ENCODE measurements around the gene KCNK3. TPM values are rescaled to one million over a fixed set of nuclear protein-coding genes. Genes with fewer than 3 reads are reported as not detected.
A peak's percentile ranks its signal among the peaks of the same experiment; 100 is the strongest.

The KCNK3 gene
- total RNA-seq, 4 donors from 2014 or later, result 2.0 to 13.9 (median 9.8) TPM

GRCh38 chr2:26780203-26780760 is 87.8 kb downstream of the KCNK3 start:
- ATAC-seq, result no peak
- no peak overlapping the region for H3K4me3 ChIP-seq
- peaks cover 0 to 6% (median 0%) of the 10 kb centered on the region in 3 donors for H3K4me1 ChIP-seq
- H3K27ac ChIP-seq, result peak overlapping the region in 1 of 4 donors; percentile 40
- peaks cover 0 to 67% of the 10 kb centered on the region in 2 donors for H3K36me3 ChIP-seq
- no peaks in the 10 kb centered on the region for H3K27me3 ChIP-seq
- TF ChIP-seq POLR2A (IDR thresholded peaks at IDR 0.05) (no peak), CTCF (IDR thresholded peaks at IDR 0.05) (no peak), POLR2AphosphoS5 (IDR thresholded peaks at IDR 0.05) (no peak), EP300 (IDR thresholded peaks at IDR 0.05) (no peak)
- WGBS, 2 donors (ENCODE audit: low coverage in 1 of 2), result 95% methylated on average over 4 of the region's 4 CpGs; no CpG with 5 or more reads in 1 of the 2 donors
- no peaks in the 10 kb centered on the region for H3K9me3 ChIP-seq

Small RNAs within 50 kb of the gene (small RNA-seq; reads per million reads assigned to genes)
- gene AC015977.1, result 0 reads per million in 4 donors

Other genes with a start within 250 kb of the KCNK3 start
- under 1 TPM in 2 of 4 donors, not detected in 2; under 0.01 to 0.35 TPM for gene OTOF, start 214.6 kb upstream of the KCNK3 start, total RNA-seq
- gene CIB4, start 51.4 kb upstream of the KCNK3 start, total RNA-seq, result not detected
- gene SLC35F6, start 71.6 kb downstream of the KCNK3 start, total RNA-seq, result 10 to 100 TPM; 20.2 to 47.3 (median 38.2) TPM
- gene CENPA, start 93.3 kb downstream of the KCNK3 start, total RNA-seq, result not detected
- gene DPYSL5, start 155.4 kb downstream of the KCNK3 start, total RNA-seq, result 1 to 10 TPM in 1 of 4 donors, under 1 TPM in 1, not detected in 2; 0.40 to 2.4 TPM

All from gastroesophageal sphincter (tissue), 4 donors.